DND-41 (cell line): Measurements from ENCODE around the gene WNT5B.

Experiments used
- ATAC-seq: fragments of 200-7000 bp; cut with Tn5 transposase; 3 replicates; pipeline ENCODE4 v1.9.1; 2021; ENCODE audit warnings: low read depth; ENCODE audit not compliant: insufficient read depth
- DNase-seq: peaks from one replicate; pipeline ENCODE4 v3.0.0-alpha.2; 2020
- H2AFZ ChIP-seq: 2 replicates; pipeline ENCODE4 v1.6.0; 2012; ENCODE audit warnings: low read depth, low read length
- H3K27ac ChIP-seq: 2 replicates; pipeline ENCODE4 v1.5.1; 2012; ENCODE audit warnings: low read length, inconsistent platforms
- H3K27me3 ChIP-seq: fragments of 200-600 bp; sonication (generic); 2 replicates; pipeline ENCODE4 v1.6.0; 2012; ENCODE audit warnings: low read length, mild to moderate bottlenecking, inconsistent platforms; ENCODE audit not compliant: insufficient read depth, poor library complexity
- H3K36me3 ChIP-seq: 2 replicates; pipeline ENCODE4 v1.5.1; 2012; ENCODE audit warnings: low read length, inconsistent platforms; ENCODE audit not compliant: insufficient read depth
- H3K4me1 ChIP-seq: 2 replicates; pipeline ENCODE4 v1.5.1; 2012; ENCODE audit warnings: mild to moderate bottlenecking, low read length; ENCODE audit not compliant: insufficient read depth
- H3K4me2 ChIP-seq: 2 replicates; pipeline ENCODE4 v1.6.0; 2012; ENCODE audit warnings: mild to moderate bottlenecking, moderate library complexity, low read length, inconsistent platforms; ENCODE audit not compliant: insufficient read depth
- H3K4me3 ChIP-seq, 2 experiments: fragments of 200-600 bp in 1 of 2; shearing (Covaris generic) in 1 of 2; 2 replicates each; pipeline ENCODE4 v1.5.1; 2012 to 2016; ENCODE audit warnings: inconsistent platforms in 2 of 2, low read length in 2 of 2, mild to moderate bottlenecking in 2 of 2, low read depth in 1 of 2, moderate library complexity in 1 of 2
- H3K79me2 ChIP-seq: 2 replicates; pipeline ENCODE4 v1.6.0; 2012; ENCODE audit warnings: low read length, inconsistent platforms; ENCODE audit not compliant: insufficient read depth
- H3K9ac ChIP-seq: 2 replicates; pipeline ENCODE4 v1.6.0; 2012; ENCODE audit warnings: low read depth, mild to moderate bottlenecking, inconsistent platforms, low read length, moderate library complexity
- H3K9me3 ChIP-seq: 2 replicates; pipeline ENCODE4 v1.5.1; 2012; ENCODE audit warnings: low read length, moderate library complexity, mild to moderate bottlenecking, inconsistent platforms; ENCODE audit not compliant: insufficient read depth, severe bottlenecking
- H4K20me1 ChIP-seq: 2 replicates; pipeline ENCODE4 v1.6.0; 2012; ENCODE audit warnings: low read length; ENCODE audit not compliant: insufficient read depth
- CTCF ChIP-seq: IDR thresholded peaks from 2 replicates; pipeline ENCODE4 v1.5.1; 2012; ENCODE audit warnings: borderline replicate concordance, low read length, moderate library complexity, mild to moderate bottlenecking; ENCODE audit not compliant: poor library complexity, severe bottlenecking; ENCODE audit errors: extremely low read depth
- EZH2 ChIP-seq: IDR thresholded peaks from 3 replicates; pipeline ENCODE4 v1.6.1; 2012; ENCODE audit warnings: borderline replicate concordance, low read depth, mild to moderate bottlenecking, moderate library complexity, low read length, inconsistent platforms; ENCODE audit not compliant: severe bottlenecking

WNT5B gene

GRCh38 chr12:1666685-1667162 is 37.7 kb downstream of the WNT5B start:
- H3K27ac ChIP-seq = no peak overlapping the region
- H3K4me1 ChIP-seq = peaks cover 6% of the 10 kb centered on the region; the same call in 1 of the 2 replicates

GRCh38 chr12:1668833-1669543 is 40.0 kb downstream of the WNT5B start:
- Histone ChIP-seq H3K4me1 (0 out of 2 replicates have a peak, but pooled peaks cover 3% of the 10 kb centered on the region), H3K9ac (no peak overlapping the region), H3K9me3 (no peaks in the 10 kb centered on the region), H3K27ac (no peak overlapping the region), H4K20me1 (no peaks in the 10 kb centered on the region), H3K4me2 (no peak overlapping the region), H3K4me3 (no peak overlapping the region), H2AFZ (no peak overlapping the region), H3K36me3 (no peaks in the 10 kb centered on the region), H3K27me3 (no peaks in the 10 kb centered on the region), H3K79me2 (no peaks in the 10 kb centered on the region)
- ATAC-seq (no peak), DNase-seq (no peak)
- TF ChIP-seq CTCF (no peak), EZH2 (no peak)

More at GRCh38 chr12:1666685-1667162, 37.7 kb downstream of the WNT5B start:
- Histone ChIP-seq H3K79me2 (no peaks in the 10 kb centered on the region), H3K4me3 (no peak overlapping the region), H3K9ac (no peak overlapping the region), H3K4me2 (no peak overlapping the region), H4K20me1 (no peaks in the 10 kb centered on the region), H3K36me3 (no peaks in the 10 kb centered on the region), H3K27me3 (no peaks in the 10 kb centered on the region), H3K9me3 (no peaks in the 10 kb centered on the region), H2AFZ (peak overlapping the region; percentile 33; the same call in 1 of the 2 replicates)
- DNase-seq (no peak), ATAC-seq (no peak)
- TF ChIP-seq EZH2 = no peak

- DNase-seq (no peak), ATAC-seq (no peak)
- Histone ChIP-seq H4K20me1 (no peaks in the 10 kb centered on the region), H3K36me3 (no peaks in the 10 kb centered on the region), H3K4me3 (no peak overlapping the region), H3K4me1 (0 out of 2 replicates have a peak, but pooled peaks cover 3% of the 10 kb centered on the region), H3K4me2 (no peak overlapping the region), H2AFZ (no peak overlapping the region), H3K9me3 (no peaks in the 10 kb centered on the region), H3K27me3 (no peaks in the 10 kb centered on the region), H3K79me2 (no peaks in the 10 kb centered on the region), H3K27ac (no peak overlapping the region), H3K9ac (no peak overlapping the region)
- TF ChIP-seq EZH2 (no peak), CTCF (no peak)
These were observed 41.6 kb downstream of the WNT5B start for GRCh38 chr12:1670358-1671268.
